Naive thymus-derived CD4-positive, alpha-beta T cell (primary cell): ENCODE results near the gene ECE2. TPM values are rescaled to one million over a fixed set of nuclear protein-coding genes. Genes with fewer than 3 reads are reported as not detected.
A peak's percentile ranks its signal among the peaks of the same experiment; 100 is the strongest.

ENCODE experiments used
- ATAC-seq: fragments of 150-1000 bp; cut with Tn5 transposase; 2 replicates; pipeline ENCODE4 v1.10.0; 2021; ENCODE audit warnings: mild to moderate bottlenecking, moderate library complexity
- CTCF ChIA-PET: fragments of 350-600 bp; sonication (Branson Sonifier 250); formaldehyde crosslinking; loops from one replicate; lab custom pipeline; 2021; ENCODE audit warnings: antibody characterized with exemption; lab: Charles Lee
- POLR2A ChIA-PET: fragments of 350-600 bp; sonication (Branson Sonifier 250); formaldehyde crosslinking; loops from one replicate; lab custom pipeline; 2021; ENCODE audit warnings: antibody characterized with exemption, inconsistent platforms; lab: Charles Lee
- DNase-seq, 9 donors: peaks; one replicate each; pipeline versions ENCODE4 v3.0.0 to v3.0.0-alpha.2; 2020 to 2022; ENCODE audit warnings: mixed read lengths in 1 of 9
- H3K27ac ChIP-seq: one replicate; pipeline ENCODE4 v1.7.0; 2013; ENCODE audit warnings: mild to moderate bottlenecking, low read depth, low read length, moderate library complexity
- H3K27me3 ChIP-seq, 2 donors: one replicate each; pipeline ENCODE4 v1.7.0; 2013; ENCODE audit warnings: low read length in 2 of 2, mild to moderate bottlenecking in 2 of 2, moderate library complexity in 2 of 2; ENCODE audit not compliant: control insufficient read depth in 2 of 2, insufficient read depth in 2 of 2
- H3K36me3 ChIP-seq, 3 experiments: 1 replicate in 2 of 3; 2 replicates in 1 of 3; pipeline ENCODE4 v1.7.0; 2013; ENCODE audit warnings: low read length in 3 of 3, mild to moderate bottlenecking in 3 of 3, moderate library complexity in 1 of 3; ENCODE audit not compliant: insufficient read depth in 3 of 3, control insufficient read depth in 2 of 3
- H3K4me1 ChIP-seq, 2 donors: one replicate each; pipeline ENCODE4 v1.7.0; 2013; ENCODE audit warnings: low read length in 2 of 2, mild to moderate bottlenecking in 2 of 2, moderate library complexity in 1 of 2; ENCODE audit not compliant: control insufficient read depth in 2 of 2, insufficient read depth in 2 of 2
- H3K4me3 ChIP-seq: 2 replicates; pipeline ENCODE4 v1.7.0; 2013; ENCODE audit warnings: mild to moderate bottlenecking, low read length
- H3K9me3 ChIP-seq, 3 experiments: 1 replicate in 2 of 3; 2 replicates in 1 of 3; pipeline ENCODE4 v1.7.0; 2013; ENCODE audit warnings: low read length in 3 of 3; ENCODE audit not compliant: control insufficient read depth in 2 of 3
- H3K27ac Mint-ChIP-seq, 9 donors: one replicate each; pipeline ENCODE4 v1.8.0; 2020 to 2022; ENCODE audit warnings: mixed read lengths in 9 of 9, mild to moderate bottlenecking in 8 of 9, moderate library complexity in 5 of 9, inconsistent platforms in 2 of 9
- H3K27me3 Mint-ChIP-seq, 5 donors: one replicate each; pipeline ENCODE4 v1.8.0; 2021 to 2022; ENCODE audit warnings: mixed read lengths in 5 of 5, mild to moderate bottlenecking in 1 of 5
- H3K36me3 Mint-ChIP-seq, 5 donors: one replicate each; pipeline ENCODE4 v1.8.0; 2020 to 2022; ENCODE audit warnings: mixed read lengths in 5 of 5, mild to moderate bottlenecking in 3 of 5, inconsistent platforms in 1 of 5
- H3K4me1 Mint-ChIP-seq, 7 donors: one replicate each; pipeline ENCODE4 v1.8.0; 2020 to 2022; ENCODE audit warnings: mixed read lengths in 7 of 7, mild to moderate bottlenecking in 3 of 7, inconsistent platforms in 1 of 7
- H3K4me3 Mint-ChIP-seq, 10 donors: one replicate each; pipeline ENCODE4 v1.8.0; 2020 to 2022; ENCODE audit warnings: mild to moderate bottlenecking in 10 of 10, mixed read lengths in 10 of 10, moderate library complexity in 6 of 10, inconsistent platforms in 2 of 10
- H3K9me3 Mint-ChIP-seq, 11 donors: one replicate each; pipeline ENCODE4 v1.8.0; 2020 to 2022; ENCODE audit warnings: mixed read lengths in 11 of 11, mild to moderate bottlenecking in 4 of 11, inconsistent platforms in 1 of 11, moderate library complexity in 1 of 11
- intact Hi-C, 2 donors: fragments of 100-400 bp; cut with micrococcal nuclease; formaldehyde crosslinking; loops; one replicate each; pipeline ENCODE4 v1.15.1; 2023
- polyA plus RNA-seq, 2 donors: library from polyadenylated mRNA; unstranded; fragments of 300-500 nt; fragmentation: Illumina TruSeq; gene quantifications; one replicate each; pipeline ENCODE4 v1.2.3, GENCODE V29; 2021
- total RNA-seq, 6 experiments: library from RNA in 5 of 6; stranded (reverse) in 5 of 6; gene quantifications; 1 replicate in 5 of 6; 2 replicates in 1 of 6; pipeline ENCODE4 v1.2.3 and lab custom pipeline; 2021 to 2026

The ECE2 gene
- total and polyA plus RNA-seq, 7 experiments from 2014 or later = not detected

- Mint-ChIP-seq H3K4me1 (peaks cover 21 to 39% (median 32%) of the 10 kb centered on the region in 7 donors), H3K27me3 (no peaks in the 10 kb centered on the region), H3K4me3 (peak overlapping the region in 9 of 10 donors; percentile 62 to 91 (median 81)), H3K27ac (peak overlapping the region; percentile 68 to 95 (median 86)), H3K36me3 (peaks cover 10 to 20% (median 12%) of the 10 kb centered on the region in 5 donors), H3K9me3 (no peaks in the 10 kb centered on the region)
- intact Hi-C loops = no loop called here
- no peak for ATAC-seq
- H3K4me3 ChIP-seq = no peak overlapping the region
- POLR2A ChIA-PET = no interaction called here
- peaks cover 8 to 45% (median 21%) of the 10 kb centered on the region in 3 experiments for H3K36me3 ChIP-seq
- peaks cover 0 to 17% of the 10 kb centered on the region in 2 donors for H3K4me1 ChIP-seq
- CTCF ChIA-PET = no interaction called here
- no peaks in the 10 kb centered on the region for H3K9me3 ChIP-seq
- H3K27me3 ChIP-seq = no peaks in the 10 kb centered on the region
- peak overlapping the region; percentile 93 for H3K27ac ChIP-seq
- DNase-seq = no peak
Observed at GRCh38 chr3:184316792-184317191, 41.0 kb downstream of the ECE2 start.

DNA sequence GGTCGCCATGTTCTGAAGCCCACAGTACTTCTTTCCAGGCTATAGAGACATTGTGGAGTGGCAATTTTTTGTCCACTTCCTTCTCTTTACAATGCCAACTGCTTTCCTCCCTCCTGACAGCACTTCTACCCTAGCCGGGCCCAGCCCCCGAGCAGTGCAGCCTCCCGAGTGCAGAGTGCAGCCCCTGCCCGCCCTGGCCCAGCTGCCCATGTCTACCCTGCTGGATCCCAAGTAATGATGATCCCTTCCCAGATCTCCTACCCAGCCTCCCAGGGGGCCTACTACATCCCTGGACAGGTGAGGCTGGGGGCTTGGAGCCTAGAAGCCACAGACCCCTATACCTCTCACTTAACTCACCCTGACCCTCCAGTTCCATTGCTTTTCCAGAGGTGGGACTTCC is 41.4 kb downstream of the ECE2 start:
- no peak overlapping the region for H3K27ac ChIP-seq
- H3K27me3 ChIP-seq = no peaks in the 10 kb centered on the region
- Mint-ChIP-seq H3K4me1 (peaks cover 21 to 39% (median 32%) of the 10 kb centered on the region in 7 donors), H3K36me3 (peaks cover 10 to 22% (median 13%) of the 10 kb centered on the region in 5 donors), H3K4me3 (peak overlapping the region in 9 of 10 donors; percentile 5 to 91 (median 80)), H3K9me3 (no peaks in the 10 kb centered on the region), H3K27ac (peak overlapping the region in 6 of 9 donors; percentile 72 to 95 (median 86)), H3K27me3 (no peaks in the 10 kb centered on the region)
- no peak for DNase-seq
- CTCF ChIA-PET = no interaction called here
- peaks cover 0 to 17% of the 10 kb centered on the region in 2 donors for H3K4me1 ChIP-seq
- peaks cover 11 to 49% (median 25%) of the 10 kb centered on the region in 3 experiments for H3K36me3 ChIP-seq
- H3K9me3 ChIP-seq = no peaks in the 10 kb centered on the region
- POLR2A ChIA-PET = no interaction called here
- intact Hi-C loops = no loop called here
- H3K4me3 ChIP-seq = no peak overlapping the region
- ATAC-seq = no peak

DNA sequence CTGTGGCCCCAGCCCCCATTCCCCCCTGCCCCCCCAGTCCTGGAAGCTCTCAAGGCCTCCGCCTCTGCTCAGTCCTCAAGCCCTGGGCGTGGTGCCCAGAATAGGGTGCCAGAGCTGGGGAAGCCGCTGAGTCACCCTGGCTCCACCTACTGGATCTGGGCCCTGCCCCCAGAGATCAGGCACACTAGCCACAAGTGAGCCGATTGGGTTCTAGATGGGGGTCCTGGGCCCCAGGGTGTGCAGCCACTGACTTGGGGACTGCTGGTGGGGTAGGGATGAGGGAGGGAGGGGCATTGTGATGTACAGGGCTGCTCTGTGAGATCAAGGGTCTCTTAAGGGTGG is 44.3 kb downstream of the ECE2 start:
- intact Hi-C loops = no loop called here
- H3K27ac ChIP-seq = no peak overlapping the region
- H3K4me1 ChIP-seq = peaks cover 0 to 13% of the 10 kb centered on the region in 2 donors
- H3K4me3 Mint-ChIP-seq = peak overlapping the region in 1 of 10 donors; percentile 38
- peaks cover 26 to 77% (median 34%) of the 10 kb centered on the region in 3 experiments for H3K36me3 ChIP-seq
- H3K27me3 Mint-ChIP-seq = no peaks in the 10 kb centered on the region
- no peak overlapping the region for H3K27ac Mint-ChIP-seq
- DNase-seq (no peak), ATAC-seq (peak; percentile 72)
- H3K36me3 Mint-ChIP-seq = peaks cover 21 to 48% (median 24%) of the 10 kb centered on the region in 5 donors
- no peaks in the 10 kb centered on the region for H3K9me3 ChIP-seq
- no peaks in the 10 kb centered on the region for H3K27me3 ChIP-seq
- peaks cover 26 to 41% (median 28%) of the 10 kb centered on the region in 7 donors for H3K4me1 Mint-ChIP-seq
- ChIA-PET CTCF (no interaction called here), POLR2A (no interaction called here)
- no peak overlapping the region for H3K4me3 ChIP-seq
- no peaks in the 10 kb centered on the region for H3K9me3 Mint-ChIP-seq

GRCh38 chr3:184321666-184322065 is 45.8 kb downstream of the ECE2 start:
- Mint-ChIP-seq H3K27me3 (no peaks in the 10 kb centered on the region), H3K9me3 (no peaks in the 10 kb centered on the region), H3K4me3 (no peak overlapping the region), H3K4me1 (peaks cover 18 to 32% (median 20%) of the 10 kb centered on the region in 7 donors), H3K27ac (peak overlapping the region in 1 of 9 donors; percentile 58), H3K36me3 (peaks cover 21 to 61% (median 39%) of the 10 kb centered on the region in 5 donors)
- H3K4me1 ChIP-seq = peaks cover 0 to 2% of the 10 kb centered on the region in 2 donors
- DNase-seq = no peak
- ChIA-PET CTCF (no interaction called here), POLR2A (no interaction called here)
- no peak for ATAC-seq
- H3K27ac ChIP-seq = no peak overlapping the region
- H3K27me3 ChIP-seq = no peaks in the 10 kb centered on the region
- no peak overlapping the region for H3K4me3 ChIP-seq
- no peaks in the 10 kb centered on the region for H3K9me3 ChIP-seq
- H3K36me3 ChIP-seq = peaks cover 41 to 92% (median 47%) of the 10 kb centered on the region in 3 experiments
- intact Hi-C loops = no loop called here

DNA sequence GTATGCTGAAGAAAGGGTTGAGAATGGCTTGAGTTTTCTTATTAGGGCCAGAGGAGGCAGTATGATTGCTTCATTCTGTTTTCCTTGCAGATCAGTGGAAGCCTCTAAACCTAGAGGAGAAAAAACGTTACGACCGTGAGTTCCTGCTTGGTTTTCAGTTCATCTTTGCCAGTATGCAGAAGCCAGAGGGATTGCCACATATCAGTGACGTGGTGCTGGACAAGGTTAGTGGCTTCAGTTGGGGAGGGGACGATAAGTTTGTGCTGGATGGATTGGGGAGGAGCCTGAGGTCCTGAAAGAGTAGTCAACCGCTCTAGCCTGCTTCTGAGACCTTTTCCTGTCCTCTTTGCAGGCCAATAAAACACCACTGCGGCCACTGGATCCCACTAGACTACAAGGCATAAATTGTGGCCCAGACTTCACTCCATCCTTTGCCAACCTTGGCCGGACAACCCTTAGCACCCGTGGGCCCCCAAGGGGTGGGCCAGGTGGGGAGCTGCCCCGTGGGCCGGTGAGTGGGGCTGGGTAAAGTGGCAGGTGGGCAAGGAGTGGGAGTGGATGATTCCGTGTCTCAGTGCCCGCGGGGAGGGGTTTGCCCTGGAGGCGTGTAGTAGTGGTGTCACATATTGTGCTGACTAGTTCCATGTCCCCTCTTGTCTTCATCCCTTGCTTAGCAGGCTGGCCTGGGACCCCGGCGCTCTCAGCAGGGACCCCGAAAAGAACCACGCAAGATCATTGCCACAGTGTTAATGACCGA is 47.1 kb downstream of the ECE2 start:
- Mint-ChIP-seq H3K27me3 (no peaks in the 10 kb centered on the region), H3K27ac (peak overlapping the region in 2 of 9 donors; percentile 10 to 59), H3K9me3 (no peaks in the 10 kb centered on the region), H3K4me1 (peaks cover 7 to 20% (median 10%) of the 10 kb centered on the region in 7 donors), H3K4me3 (no peak overlapping the region), H3K36me3 (peaks cover 27 to 68% (median 44%) of the 10 kb centered on the region in 5 donors)
- Histone ChIP-seq H3K27me3 (no peaks in the 10 kb centered on the region), H3K9me3 (no peaks in the 10 kb centered on the region), H3K27ac (no peak overlapping the region), H3K4me3 (no peak overlapping the region), H3K4me1 (no peaks in the 10 kb centered on the region), H3K36me3 (peaks cover 46 to 92% (median 49%) of the 10 kb centered on the region in 3 experiments)
- intact Hi-C loops = no loop called here
- DNase-seq = no peak
- POLR2A ChIA-PET = no interaction called here
- CTCF ChIA-PET = no interaction called here
- ATAC-seq = peak; percentile 55

DNA sequence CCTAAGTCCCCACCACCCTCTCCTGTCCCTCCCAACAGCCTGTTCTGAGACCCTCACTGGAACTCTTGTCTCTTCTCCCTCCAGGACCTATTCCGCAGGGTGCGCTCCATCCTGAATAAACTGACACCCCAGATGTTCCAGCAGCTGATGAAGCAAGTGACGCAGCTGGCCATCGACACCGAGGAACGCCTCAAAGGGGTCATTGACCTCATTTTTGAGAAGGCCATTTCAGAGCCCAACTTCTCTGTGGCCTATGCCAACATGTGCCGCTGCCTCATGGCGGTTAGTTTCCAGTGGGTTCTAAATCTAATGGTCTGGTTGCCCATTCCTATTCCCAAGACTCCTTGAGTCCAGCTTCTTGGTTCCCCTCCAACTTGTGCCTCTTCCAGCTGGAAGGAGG is 47.9 kb downstream of the ECE2 start:
- peaks cover 27 to 76% (median 47%) of the 10 kb centered on the region in 5 donors for H3K36me3 Mint-ChIP-seq
- peaks cover 53 to 96% (median 55%) of the 10 kb centered on the region in 3 experiments for H3K36me3 ChIP-seq
- H3K27ac ChIP-seq = no peak overlapping the region
- H3K4me3 Mint-ChIP-seq = no peak overlapping the region
- ChIA-PET POLR2A (no interaction called here), CTCF (interaction anchor here (1.1 kb wide), 1 partner anchor 30 kb away, joined by 3 read pairs; no protein-coding TSS in a partner anchor)
- no peaks in the 10 kb centered on the region for H3K27me3 Mint-ChIP-seq
- H3K4me1 Mint-ChIP-seq = peaks cover 4 to 17% (median 8%) of the 10 kb centered on the region in 7 donors
- no peak overlapping the region for H3K4me3 ChIP-seq
- DNase-seq = no peak
- no peaks in the 10 kb centered on the region for H3K27me3 ChIP-seq
- no peak for ATAC-seq
- no peak overlapping the region for H3K27ac Mint-ChIP-seq
- no peaks in the 10 kb centered on the region for H3K4me1 ChIP-seq
- no peaks in the 10 kb centered on the region for H3K9me3 Mint-ChIP-seq
- intact Hi-C loops = no loop called here
- H3K9me3 ChIP-seq = no peaks in the 10 kb centered on the region
